IPS-18c (cell line): ENCODE data around the gene UBE4A.
"Not testable (repeated sequence)": the region's sequence is repeated elsewhere in the genome, so short reads cannot be mapped to it uniquely, and the experiment has no call there.

Experiments
- H3K4me3 ChIP-seq: 2 replicates; pipeline ENCODE4 v1.7.0; 2013; ENCODE audit warnings: low read depth, mild to moderate bottlenecking, low read length, moderate library complexity; ENCODE audit not compliant: insufficient read depth
- H3K9me3 ChIP-seq: one replicate; pipeline ENCODE4 v1.6.1; 2013; ENCODE audit warnings: mild to moderate bottlenecking, low read length, moderate library complexity; ENCODE audit not compliant: control insufficient read depth, insufficient read depth

The UBE4A gene

GRCh38 chr11:118416900-118417299 is 57.5 kb downstream of the UBE4A start:
- not testable (repeated sequence) for H3K9me3 ChIP-seq, H3K4me3 ChIP-seq

DNA sequence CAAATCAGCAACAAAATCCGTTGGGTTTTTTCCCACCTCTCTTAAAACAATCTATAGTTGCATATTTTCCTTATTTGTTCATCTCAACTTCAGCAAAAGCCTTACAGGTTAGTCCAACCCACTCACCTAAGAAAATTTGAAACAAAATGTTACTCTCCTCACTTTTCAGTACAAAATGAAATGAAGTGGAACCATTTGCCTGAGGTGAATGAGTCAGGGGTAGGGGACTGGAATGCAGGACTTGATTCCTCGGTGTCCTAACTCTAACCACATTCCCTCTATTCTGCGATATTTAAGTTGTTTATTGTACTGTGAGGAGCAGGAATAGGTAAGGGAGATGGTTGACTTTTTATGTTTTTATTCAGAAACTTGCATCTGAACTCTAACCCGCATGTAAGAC is 58.4 kb downstream of the UBE4A start:
- Histone ChIP-seq H3K9me3 (no peaks in the 10 kb centered on the region), H3K4me3 (no peak overlapping the region)

- no peak overlapping the region for H3K4me3 ChIP-seq
Measured at GRCh38 chr11:118418766-118419165, 59.4 kb downstream of the UBE4A start.

DNA sequence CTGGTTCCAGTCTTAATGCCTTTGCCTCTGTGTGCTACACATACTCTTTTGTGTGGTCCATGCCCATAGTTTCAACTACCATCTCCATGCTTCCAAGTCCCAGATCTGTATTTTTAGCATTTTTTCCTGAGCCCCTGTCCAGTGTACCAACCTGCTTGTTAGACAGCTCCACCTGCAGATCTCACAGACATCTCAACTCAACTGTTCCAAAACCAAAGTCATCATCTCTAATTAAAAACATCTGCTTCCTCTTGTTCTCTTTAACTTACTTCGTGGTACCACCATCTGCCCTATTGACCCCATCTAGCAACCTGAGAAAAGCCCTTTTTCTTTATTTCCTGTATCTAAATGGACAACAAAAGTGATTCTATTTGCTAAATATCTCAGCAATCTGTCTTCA is 68.3 kb downstream of the UBE4A start:
- Histone ChIP-seq H3K4me3 (no peak overlapping the region), H3K9me3 (no peaks in the 10 kb centered on the region)

More at GRCh38 chr11:118418766-118419165, 59.4 kb downstream of the UBE4A start:
- H3K9me3 ChIP-seq = no peaks in the 10 kb centered on the region

GRCh38 chr11:118430956-118431355 is 71.6 kb downstream of the UBE4A start:
- H3K4me3 ChIP-seq = no peak overlapping the region
- no peaks in the 10 kb centered on the region for H3K9me3 ChIP-seq

DNA sequence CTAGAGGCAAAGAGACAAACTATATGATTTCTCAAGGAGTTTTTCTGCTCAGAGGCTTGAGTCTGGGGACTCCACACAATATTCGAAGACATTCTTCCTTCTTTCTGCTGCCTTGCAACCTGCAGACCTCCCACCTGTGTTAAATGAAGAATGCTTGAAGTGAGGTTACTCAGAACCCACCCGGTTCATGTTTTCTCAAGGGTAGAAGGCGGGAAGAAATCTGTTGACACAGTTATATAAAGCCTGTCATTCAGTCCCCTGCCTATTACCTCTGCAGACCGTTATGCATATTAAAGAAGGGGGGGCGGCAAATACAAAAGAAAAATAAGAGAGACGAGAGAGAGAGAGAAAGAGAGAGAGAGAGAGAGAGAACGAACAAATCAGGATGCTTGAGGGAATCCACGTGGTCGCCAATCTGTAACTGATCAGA is 74.7 kb downstream of the UBE4A start:
- H3K4me3 ChIP-seq = peak overlapping the region; percentile 87; the same call in 1 of the 2 replicates

GRCh38 chr11:118434553-118435289 is 75.3 kb downstream of the UBE4A start:
- peak overlapping the region; percentile 87 for H3K4me3 ChIP-seq
- H3K9me3 ChIP-seq = no peaks in the 10 kb centered on the region

More for the DNA sequence above, 74.7 kb downstream of the UBE4A start:
- no peaks in the 10 kb centered on the region for H3K9me3 ChIP-seq

DNA sequence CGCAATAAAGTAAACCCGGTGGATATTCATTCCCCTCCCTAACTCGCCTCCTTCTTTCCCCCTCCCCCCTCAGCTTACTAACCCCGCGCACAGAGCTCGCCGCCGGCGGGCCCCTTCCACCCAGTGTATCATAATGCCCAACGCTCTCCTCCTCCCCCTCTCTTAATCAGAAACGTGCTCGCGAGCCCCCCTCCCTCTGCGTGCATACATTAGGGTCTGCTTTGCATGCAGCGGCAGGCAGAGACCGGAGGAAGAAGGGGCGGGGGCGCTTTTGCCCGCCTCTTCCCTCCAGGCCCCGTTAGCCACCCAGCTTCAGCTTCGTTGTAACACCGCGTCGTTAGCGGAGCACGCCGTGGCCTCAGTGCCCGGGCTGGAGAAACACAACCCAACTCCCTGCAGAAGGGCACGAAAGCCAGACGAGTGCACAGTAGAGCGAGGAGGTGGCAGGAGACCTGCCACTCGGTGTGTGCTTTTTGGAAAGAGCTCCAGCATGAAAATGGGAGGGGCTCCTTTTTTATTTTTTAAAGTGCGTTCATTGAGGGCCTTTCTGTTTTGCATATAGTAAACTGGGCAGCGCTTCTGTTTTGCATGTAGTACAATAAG is 76.0 kb downstream of the UBE4A start:
- Histone ChIP-seq H3K9me3 (no peaks in the 10 kb centered on the region), H3K4me3 (peak overlapping the region; percentile 87)

GRCh38 chr11:118435893-118436624 is 76.7 kb downstream of the UBE4A start, which contains the start of gene KMT2A:
TSS of gene KMT2A (plus strand) at chr11:118436492. CDS start at chr11:118436513, 21 bp downstream.
- no peaks in the 10 kb centered on the region for H3K9me3 ChIP-seq
- peak within 1 kb of the TSS; percentile 87 for H3K4me3 ChIP-seq

DNA sequence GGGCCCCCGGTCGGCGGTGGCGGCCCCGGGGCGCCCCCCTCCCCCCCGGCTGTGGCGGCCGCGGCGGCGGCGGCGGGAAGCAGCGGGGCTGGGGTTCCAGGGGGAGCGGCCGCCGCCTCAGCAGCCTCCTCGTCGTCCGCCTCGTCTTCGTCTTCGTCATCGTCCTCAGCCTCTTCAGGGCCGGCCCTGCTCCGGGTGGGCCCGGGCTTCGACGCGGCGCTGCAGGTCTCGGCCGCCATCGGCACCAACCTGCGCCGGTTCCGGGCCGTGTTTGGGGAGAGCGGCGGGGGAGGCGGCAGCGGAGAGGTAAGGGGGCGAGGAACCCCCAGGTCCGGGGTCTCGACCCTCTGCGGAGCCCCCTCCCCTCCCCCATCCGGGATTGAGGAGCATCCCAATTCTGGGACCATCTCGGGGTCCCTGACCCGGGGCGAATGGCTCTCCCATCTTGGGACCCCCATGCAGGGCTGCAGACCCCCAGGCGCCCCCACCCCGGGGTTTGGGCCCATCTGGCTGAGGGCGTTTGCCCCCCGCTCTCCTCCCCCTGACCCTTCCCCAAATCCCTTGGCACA is 77.3 kb downstream of the UBE4A start:
- Histone ChIP-seq H3K9me3 (no peaks in the 10 kb centered on the region), H3K4me3 (peak overlapping the region; percentile 83)

DNA sequence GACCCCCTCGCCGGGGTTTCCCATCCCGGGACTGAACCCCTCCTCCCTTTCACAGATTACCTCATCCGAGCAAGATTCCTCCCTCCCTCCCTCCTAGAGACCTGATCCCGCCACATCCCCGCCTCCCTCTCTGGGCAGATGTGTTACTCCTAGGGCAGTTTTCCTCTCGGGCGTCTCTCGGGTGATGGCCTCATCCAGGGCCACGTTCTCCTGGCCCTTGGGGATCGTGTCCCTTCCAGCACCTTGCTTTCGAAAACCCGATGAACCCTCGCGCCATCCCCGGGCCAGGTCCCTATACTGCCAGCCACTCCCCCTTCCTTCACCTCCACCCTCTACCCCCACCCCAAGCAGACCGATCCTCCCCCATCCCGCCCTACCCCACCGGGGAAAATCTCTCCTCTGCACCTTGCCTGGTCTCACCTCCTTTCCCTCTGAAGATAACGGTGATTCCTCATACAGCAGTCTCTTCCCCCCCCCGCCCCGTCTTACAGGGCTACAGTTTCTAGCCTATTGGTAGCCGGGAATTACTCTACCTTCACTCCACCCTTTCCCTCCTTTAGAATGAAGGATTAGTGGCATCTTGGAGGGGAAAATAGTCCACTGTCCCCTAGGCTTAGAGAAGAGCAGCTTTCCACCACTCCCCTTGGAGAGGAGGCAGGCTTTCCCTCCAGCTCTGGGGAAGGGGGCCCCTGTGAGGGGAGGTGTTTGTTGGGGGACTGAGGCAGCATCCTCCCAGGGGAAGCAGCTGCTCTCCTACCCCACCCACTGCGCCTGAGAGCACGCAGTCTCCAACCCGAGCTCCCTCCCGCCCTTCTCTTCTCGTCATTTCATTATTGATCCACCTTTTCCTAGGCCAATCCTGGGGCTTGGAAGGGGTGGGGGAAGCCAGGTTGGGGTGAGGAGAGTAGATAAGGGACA is 78.1 kb downstream of the UBE4A start:
- peak overlapping the region; percentile 83 for H3K4me3 ChIP-seq
- no peaks in the 10 kb centered on the region for H3K9me3 ChIP-seq

DNA sequence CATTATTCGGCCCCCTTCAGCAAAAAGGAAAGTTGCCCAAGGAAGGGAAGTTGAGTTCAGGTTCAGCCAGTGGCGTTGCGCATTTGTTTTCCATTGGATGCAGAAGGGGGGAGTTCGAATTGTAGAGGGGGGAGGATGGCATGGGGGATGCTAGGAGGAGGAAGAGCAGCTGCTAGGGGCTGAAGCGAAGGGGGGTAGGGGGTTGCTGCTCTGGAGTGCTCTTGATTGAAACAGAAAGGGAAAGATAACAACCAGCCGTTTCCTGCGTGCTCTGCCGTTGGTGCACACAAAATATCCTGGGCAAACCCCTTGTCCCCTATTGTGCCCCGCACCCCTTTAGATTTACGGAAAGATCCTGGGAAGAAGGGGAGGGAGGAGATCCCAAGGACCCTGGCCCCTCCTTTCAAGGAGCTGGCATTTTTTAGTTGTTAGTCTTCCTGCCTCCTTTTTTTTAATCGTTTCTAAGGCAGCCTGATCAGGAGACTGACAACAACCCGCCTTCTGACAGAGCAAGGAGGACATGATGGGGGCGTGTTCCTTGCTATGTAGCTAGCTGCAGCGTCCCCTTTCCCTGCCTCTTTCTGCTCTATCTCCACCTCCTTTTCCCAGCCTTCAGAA is 79.0 kb downstream of the UBE4A start:
- H3K9me3 ChIP-seq = no peaks in the 10 kb centered on the region
- peak overlapping the region; percentile 83 for H3K4me3 ChIP-seq

GRCh38 chr11:118439646-118440045 is 80.2 kb downstream of the UBE4A start:
- no peaks in the 10 kb centered on the region for H3K9me3 ChIP-seq
- no peak overlapping the region for H3K4me3 ChIP-seq

DNA sequence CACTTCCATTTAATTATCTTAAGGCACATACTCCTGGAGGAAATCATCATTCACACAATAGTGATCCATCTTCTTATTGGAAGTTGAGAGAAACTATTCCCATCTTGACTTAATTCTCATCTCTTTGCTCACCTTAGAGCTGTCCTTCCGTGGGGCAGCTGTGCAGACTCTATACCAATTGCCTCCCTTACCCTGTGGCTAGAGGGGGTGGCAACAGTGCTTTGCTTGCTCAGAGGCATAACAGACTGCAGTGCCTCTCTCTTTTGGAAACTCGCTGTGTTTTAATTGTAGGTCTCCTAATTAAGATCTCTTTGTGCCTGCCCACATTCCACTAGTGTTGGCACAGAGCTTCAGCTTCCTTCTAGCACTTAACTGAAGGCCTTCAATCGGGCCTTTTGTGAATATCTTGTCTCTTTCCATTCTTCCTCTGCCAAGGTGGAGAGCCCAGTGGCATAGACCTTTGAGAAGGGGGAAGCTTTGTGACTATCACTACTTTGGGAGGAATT is 82.4 kb downstream of the UBE4A start:
- no peak overlapping the region for H3K4me3 ChIP-seq
- no peaks in the 10 kb centered on the region for H3K9me3 ChIP-seq

GRCh38 chr11:118442301-118442700 is 82.9 kb downstream of the UBE4A start:
- no peaks in the 10 kb centered on the region for H3K9me3 ChIP-seq
- no peak overlapping the region for H3K4me3 ChIP-seq

- Histone ChIP-seq H3K9me3 (no peaks in the 10 kb centered on the region), H3K4me3 (no peak overlapping the region)
Measured at GRCh38 chr11:118442908-118443589, 83.6 kb downstream of the UBE4A start.
